Stimulated activated CD4-positive, alpha-beta T cell treated with anti-CD3 and anti-CD28 coated beads, TNF-alpha, amount 100 ng/mL, for 24 hours (primary cell): ENCODE data around the gene NDRG4.
A peak's percentile ranks its signal among the peaks of the same experiment; 100 is the strongest.

Experiments
- DNase-seq, 3 experiments: peaks; one replicate each; pipeline ENCODE4 v3.0.0-alpha.2; 2020; ENCODE audit warnings: low read depth in 3 of 3

Gene NDRG4

DNA sequence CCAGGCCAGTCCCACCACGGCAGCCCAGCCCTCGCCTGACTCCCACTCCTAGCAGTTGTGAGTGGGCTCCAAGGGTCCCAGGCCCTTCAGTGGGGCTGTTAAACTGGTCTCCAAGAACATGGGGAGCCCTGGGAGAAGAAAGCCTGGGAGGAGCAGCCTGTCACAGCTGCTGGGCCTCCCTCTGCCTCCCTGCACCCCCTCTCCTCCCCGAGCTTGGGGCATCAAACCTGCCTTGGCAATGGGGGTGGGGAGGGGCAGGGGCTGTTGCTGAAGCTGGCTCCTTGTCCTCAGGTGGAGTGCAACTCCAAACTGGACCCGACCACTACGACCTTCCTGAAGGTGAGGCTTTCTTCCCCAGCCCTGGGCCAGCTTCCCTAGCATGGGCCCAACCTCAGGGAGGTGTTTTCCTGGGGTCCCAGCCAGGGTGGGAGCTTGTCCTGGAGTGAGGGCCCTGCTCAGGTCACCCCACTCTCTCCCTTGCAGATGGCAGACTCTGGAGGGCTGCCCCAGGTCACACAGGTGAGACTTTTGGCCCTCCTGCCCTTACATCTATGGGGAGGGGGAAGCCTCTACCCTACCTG, 8.8 kb downstream of the NDRG4 start:
- DNase-seq = no peak

DNA sequence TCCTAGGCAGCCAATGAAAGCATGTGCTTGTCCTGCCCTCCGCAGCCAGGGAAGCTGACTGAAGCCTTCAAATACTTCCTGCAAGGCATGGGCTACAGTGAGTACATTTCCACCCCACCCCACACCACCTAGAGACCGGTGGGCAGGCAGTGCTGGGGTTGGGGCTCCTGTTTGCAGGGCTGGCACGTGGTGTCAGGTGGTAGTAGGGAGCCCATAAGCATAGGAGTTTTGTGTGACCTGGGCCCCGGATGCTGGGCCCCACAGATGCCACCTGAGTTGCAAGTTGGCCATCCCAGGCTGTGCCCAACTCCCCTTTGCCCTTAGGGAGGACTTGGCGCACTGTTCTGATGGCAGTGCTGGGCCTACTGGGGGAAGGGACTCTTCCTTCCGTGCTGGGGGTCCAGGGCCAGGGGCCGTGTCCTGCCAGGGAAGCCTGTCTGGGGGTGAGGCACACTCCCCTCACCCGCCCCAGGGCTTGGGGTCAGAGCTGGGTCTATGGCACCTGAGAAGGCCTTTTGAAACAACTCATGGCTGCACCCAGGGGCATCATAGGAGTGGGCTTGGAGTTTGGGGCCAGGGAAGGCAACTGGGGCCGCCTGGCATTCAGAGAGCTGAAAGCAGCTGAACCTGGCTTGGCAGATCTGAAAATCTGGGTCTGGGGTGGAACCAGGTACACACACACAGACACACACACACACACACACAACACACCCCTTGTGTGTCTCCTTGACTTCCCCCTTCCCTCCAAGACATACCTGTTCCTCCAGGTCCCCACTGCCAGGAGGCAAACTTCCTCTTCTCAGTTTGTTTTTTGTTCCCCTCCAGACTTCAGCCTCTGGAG, 9.5 kb downstream of the NDRG4 start:
- no peak for DNase-seq

DNA sequence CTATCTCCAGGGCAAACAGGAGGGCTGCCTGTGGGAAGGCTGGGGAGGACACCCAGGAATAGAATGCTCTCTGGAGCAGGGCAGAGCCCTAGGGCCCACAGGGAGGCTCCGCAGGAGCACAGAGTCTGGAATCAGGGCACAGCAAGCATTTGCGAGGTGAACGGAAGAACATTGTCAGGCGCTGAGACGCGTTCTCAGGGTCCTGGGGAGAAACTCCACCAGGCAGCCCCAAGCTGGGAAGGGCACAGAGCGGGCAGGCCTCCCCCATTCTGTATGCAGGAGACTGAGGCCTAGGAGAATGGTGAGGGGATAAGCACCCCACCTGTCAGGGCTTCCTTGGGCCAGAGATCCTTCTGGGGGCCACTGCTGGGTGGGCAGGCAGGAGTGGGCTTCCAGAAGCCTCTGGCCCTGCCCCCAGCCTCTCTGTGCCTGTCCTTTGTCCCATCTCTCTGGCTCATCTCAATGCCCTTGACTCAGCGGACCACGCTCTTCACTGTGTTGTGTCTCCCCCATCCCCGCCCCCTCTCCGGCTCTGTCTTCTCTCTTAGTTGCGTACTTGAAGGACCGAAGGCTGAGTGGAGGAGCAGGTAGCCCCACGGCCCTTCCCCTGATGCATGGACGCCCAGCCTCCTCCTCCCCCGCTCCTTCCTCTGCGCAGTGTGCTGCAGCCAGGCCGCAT, 10.3 kb downstream of the NDRG4 start:
- no peak for DNase-seq

DNA sequence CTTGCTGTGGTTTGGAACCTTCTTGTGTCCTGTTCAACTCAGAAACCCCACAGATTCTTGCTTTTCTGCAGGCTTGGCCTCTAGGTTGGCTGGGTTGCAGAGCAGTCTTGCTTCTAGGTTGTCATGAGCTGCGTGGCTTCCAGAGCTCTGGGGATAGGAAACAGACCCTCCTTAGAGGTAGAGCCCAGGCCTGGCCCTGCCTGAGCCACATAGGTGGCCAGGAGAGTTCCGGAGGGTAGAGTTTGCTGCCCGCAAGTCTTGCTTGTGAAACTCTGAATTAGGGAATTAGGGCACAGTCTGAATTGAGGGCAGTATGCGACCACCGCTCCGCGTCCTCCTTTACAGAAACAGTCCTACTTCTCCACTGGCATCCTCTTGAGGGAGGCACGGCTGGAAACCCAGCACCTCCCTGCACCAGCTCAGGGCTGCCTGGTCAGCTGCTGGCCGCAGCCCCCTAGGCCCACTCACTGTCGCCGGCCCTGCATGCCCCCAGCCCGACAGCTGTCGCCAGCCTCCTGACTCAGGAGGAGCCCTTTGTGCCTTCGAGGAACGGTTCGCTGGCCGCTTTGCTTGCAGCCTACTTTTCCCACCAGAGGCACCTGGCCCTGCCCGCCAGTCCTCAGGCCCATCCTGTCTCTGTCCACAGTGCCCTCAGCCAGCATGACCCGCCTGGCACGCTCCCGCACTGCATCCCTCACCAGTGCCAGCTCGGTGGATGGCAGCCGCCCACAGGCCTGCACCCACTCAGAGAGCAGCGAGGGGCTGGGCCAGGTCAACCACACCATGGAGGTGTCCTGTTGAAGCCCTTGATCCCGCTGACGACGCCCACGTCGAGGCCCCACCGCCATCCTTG, 11.1 kb downstream of the NDRG4 start:
- DNase-seq = no peak

DNA sequence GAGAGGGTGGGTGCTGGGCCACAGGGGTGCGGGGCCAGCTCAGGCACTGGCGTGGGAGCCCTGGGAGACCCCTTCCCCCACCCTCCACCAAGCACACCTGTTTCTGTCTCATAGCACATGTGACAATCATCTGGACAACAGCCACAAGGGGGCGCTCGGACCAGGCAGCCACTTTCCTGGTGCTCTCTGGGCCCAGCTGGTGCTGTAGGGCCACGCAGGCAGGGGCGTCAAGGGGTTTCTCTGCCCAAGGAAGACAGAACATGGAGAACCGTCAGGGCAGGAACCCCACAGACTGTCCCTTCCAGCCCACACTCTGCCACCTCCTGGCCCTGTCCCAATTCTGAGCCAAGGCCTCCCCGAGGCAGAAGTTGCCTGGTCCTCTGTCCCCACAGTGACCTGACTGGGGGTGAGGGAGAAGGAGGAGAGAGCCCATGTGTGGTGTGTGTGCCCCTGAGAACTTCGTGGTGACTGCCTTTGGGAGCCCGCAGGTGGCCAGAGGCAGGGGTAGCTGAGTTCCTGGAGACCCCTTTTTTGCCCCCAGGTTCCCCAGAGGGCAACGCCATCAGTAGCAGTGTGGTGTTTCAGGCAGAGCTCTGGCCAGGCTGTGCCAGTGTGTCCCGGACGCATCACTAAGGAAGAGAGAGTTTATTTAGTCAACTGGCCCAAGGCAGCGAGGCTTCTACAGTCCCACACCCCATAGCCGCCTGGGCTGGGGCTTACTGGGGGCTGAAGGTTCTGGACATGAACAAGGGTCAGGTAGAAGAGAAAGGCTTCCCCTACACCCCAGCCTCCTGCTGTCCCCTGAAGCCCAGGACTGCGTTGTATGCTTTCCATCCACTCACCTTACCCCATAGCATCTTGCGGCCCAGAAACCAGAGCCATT, 12.2 kb downstream of the NDRG4 start:
- DNase-seq = peak; percentile 66 to 83 (median 81)

DNA sequence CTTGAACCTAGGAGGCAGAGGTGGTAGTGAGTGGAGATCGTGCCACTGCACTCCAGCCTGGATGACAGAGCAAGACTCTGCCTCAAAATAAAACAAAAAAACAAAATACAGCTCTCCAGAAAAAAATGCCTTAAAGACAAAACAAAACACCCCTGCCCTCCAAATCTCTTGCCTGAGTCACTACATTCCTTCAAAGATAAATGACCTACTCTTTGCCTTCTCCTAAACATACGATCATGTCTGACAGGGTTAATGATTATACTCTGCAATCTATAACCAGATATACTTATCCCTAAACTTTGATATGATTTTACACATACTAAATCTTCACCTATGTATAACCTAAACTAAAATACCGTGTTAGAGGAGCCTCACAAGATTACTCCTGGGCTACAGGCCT, 13.9 kb downstream of the NDRG4 start:
- DNase-seq = no peak

DNA sequence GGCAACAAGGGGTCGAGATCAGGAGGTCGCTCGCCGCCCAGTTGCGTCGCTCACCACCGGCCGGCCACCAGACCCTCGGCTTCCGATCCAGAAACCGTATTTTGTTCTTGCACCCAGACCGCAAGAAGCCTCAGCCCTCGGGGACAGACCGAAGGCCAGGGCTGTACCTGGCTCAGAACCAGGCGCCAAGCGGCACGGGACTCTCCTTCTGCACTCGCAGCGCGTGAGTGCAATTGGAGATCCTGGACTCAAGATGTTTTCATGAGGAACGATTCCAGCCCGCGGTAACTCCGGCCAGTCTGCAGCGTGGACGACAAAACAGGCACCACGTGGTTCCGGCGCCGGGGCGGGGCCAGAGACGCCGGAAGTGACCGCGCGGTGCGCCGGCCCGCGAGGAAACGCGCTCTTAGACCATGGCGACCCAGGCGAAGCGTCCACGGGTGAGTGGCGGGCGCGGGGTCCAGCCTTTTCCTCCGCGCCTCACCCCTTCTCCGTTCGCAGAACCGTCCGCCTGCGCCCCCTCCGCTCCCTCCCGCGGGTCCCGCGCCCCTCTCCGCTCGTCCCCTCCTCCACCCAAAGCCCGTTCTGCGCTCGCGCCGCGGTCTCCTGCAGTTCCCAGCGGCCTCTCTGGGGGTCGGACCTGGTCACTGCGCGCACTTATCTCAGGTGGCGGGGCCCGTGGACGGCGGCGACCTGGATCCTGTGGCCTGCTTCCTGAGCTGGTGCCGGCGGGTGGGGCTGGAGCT, 15.4 kb downstream of the NDRG4 start, which contains the start of gene SETD6:
TSS of gene SETD6 (plus strand) at position 393 of the 746 bp plus-strand sequence. CDS start at position 414, 21 bp downstream.
- DNase-seq = peak; percentile 46 to 80 (median 63)

DNA sequence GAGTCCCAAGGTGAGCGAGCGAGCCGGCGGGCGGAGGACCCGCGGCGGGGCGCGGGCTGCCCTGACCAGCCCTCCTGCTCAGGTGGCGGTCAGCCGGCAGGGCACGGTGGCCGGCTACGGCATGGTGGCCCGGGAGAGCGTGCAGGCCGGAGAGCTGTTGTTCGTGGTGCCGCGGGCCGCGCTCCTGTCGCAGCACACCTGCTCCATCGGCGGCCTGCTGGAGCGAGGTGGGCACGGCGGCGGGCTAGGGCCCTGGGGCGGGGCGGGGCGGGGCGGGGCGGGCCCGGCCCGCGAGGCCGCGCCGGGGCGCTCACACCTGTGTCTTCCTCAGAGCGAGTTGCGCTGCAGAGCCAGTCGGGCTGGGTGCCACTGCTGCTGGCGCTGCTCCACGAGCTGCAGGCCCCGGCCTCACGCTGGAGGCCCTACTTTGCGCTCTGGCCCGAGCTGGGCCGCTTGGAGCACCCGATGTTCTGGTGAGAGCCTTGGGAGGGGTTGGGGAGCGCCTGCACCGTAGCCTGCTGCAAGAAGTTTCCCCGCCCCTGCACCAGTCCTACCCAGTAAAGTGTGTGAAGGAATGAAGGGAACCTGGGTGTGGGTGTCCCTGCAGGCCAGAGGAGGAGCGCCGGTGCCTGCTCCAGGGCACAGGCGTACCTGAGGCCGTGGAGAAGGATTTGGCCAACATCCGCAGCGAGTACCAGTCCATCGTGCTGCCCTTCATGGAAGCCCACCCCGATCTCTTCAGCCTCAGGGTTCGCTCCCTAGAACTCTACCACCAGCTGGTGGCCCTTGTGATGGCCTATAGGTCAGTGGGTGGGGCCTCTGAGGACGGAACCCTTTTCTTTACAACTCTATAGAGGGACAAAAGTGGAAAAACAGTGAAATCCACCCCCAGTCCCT, 16.2 kb downstream of the NDRG4 start:
- DNase-seq = peak in 1 of 3 experiments; percentile 42

DNA sequence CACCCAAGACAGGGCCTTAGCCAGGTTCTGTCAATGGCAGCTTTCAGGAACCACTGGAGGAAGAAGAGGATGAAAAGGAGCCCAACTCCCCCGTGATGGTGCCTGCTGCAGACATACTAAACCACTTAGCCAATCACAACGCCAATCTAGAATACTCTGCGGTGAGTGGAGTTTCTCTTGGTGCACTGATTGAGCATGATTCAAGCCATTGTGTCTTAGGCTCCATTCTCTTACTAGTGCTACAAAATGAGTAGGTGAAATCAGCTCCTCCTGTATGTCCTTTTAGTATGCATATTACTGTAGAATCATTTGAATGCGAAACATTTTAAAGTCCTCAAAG, 16.8 kb downstream of the NDRG4 start:
- no peak for DNase-seq

DNA sequence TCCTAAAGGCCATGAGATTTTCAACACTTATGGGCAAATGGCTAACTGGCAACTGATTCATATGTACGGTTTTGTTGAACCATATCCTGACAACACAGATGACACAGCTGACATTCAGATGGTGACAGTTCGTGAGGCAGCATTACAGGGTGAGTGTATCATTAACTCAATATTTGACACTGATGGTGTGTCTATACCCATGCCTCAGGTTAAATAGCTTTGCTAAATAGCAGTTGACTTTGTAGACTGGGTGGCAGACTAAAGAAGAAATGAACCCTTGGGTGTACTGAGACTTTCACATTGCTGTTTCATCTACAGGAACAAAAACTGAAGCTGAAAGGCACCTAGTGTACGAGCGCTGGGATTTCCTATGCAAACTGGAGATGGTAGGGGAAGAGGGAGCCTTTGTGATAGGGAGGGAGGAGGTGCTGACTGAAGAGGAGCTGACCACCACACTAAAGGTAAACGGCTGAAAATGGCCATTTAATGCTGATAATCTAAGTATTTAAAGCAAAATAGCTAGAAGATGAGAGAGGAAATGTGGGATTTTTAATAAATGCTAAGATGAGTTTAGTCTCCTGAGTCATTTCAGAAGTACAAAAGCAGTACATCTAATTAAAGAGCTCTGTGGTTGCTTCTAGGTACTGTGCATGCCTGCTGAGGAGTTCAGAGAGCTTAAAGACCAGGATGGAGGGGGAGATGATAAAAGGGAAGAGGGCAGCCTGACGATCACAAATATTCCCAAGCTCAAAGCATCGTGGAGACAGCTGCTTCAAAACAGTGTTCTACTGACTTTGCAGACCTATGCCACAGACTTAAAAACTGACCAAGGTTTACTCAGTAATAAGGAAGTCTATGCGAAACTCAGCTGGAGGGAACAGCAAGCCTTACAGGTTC, 18.4 kb downstream of the NDRG4 start:
- no peak for DNase-seq

DNA sequence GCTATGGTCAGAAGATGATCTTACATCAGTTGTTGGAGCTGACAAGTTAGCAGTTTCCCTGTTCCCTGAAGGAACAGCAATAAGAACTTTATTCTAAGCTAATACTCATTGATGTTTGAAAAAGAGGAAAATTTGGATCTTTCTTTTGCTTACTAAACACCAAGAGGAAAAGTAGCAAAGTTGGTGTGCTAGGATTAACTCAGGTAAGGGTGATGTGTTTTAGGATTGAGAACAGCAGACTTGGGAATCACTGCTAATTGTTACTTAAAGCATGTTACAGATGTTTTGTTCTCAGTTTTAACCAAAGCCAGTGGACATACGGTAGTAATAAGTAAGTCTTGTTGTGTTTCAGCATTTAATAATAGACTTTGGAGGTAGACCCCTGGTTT, 19.0 kb downstream of the NDRG4 start:
- DNase-seq = no peak

DNA sequence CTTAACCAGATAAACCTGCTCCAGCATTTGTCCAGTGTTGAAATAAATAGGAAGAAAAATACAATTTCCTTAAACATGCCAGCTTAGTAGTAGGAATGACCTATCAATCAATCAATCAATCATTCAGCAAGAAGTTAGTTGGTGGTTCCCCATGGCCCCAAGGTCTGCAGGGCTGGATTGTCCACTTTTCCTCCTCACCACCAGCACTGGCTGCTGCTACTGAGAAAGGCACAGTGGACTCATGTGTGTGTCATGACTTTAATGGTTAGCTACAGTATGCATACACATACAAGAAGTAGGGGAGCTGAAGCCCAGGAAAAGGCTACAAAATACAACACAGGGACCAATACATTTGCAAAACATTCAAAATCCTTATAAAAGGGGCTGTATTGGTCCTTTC, 19.8 kb downstream of the NDRG4 start:
- DNase-seq = no peak

DNA sequence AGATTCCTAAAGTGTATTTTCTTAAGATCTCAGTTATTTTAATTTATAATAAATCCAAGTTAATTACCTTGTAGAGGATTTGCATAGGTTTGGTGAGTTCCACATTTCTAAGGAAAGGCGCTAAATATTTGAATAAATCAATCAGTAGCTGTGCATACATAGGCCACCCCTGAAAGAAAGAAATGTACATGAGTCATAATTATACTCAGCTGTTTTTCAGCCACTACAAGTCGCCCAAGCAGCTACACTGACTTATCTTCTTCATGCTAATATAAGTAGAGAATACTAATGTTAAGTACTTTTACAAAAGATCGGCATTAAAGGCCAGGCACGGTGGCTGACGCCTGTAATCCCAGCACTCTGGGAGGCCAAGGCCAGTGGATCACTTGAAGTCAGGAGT, 30.2 kb downstream of the NDRG4 start:
- no peak for DNase-seq

DNA sequence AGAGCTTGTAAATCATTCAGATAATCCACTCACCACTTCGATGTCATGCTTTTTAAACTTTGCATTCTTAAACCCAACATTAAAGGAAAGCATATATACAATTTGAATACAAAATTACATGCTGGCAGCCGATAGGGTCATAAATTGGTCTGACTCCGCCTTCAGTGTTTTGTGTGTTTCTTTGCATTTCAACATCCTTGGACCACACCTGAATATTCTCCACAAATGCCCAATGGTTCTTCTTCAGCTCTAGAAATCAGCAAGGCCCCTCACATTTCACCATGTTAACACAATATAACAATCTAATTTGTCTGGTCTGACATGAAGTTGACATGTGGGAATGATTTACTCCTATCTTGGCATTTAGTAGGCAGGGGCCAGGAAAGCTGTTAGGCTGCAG, 32.5 kb downstream of the NDRG4 start:
- DNase-seq = no peak

DNA sequence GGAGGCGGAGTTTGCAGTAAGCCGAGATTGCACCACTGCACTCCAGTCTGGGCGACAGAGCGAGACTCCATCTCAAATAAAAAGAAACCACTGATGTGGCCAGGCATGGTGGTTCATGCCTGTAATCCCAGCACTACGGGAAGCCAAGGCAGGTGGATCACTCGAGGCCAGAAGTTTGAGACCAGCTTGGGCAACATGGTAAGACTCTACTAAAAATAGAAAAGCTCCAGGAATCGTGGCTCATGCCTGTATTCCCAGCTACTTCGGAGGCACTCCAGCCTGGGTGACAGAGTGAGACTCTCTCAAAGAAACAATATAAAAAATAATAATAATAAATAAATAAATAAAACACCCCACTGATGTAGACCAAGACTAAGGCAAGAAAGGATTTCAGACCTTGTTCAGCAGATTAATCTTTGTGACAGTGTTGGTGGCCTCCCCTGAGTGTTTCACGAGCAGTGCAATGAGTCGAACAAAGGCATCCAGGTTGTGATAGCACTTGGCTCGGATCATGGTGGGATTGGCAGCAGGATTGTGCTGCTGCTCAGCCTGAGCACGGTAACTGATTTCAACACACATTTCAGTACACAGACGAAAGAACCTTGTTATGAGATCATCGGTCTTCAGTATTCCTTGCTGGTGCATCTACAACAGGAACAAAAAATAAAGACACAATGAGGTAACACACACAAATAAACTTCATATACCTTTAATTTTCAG, 34.0 kb downstream of the NDRG4 start:
- no peak for DNase-seq

DNA sequence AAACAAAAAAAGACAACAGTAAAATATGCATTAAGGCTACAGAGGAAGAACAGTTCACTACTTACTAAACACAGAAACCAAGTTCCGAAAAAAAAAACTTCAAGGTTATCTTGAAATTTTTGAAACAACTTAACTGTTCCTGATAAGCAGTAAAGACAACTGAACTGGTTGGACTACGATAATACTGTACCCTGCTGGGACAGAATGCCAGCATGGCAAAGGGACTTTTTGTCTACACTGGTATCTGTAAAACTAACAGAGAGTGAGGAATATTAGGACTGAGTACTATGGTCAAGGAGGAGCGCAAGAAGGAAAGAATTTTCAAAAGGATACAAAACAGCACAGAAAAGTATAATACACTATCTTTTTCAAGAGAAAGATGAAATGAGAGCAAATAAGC, 35.2 kb downstream of the NDRG4 start:
- DNase-seq = no peak

DNA sequence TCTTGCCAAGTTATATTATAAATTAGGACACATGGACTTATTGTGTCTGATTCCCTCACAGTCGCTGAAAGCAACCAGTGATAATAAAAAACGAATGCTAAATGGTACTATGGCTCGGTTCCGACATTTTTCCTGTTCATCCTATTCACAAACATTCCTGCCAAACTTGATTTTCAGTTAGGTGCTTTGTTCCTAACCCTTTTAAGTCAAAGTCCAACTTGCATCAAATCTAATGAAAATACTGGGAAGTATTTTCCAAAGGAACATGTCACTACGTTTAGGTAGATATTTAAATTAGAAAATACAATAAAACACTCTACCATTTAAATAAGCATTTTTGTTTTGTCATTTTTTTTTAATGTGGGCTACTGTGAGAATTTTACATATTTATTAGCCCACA, 36.3 kb downstream of the NDRG4 start:
- DNase-seq = no peak
